ENCODE data around the gene TFDP1. TPM values are rescaled to one million over a fixed set of nuclear protein-coding genes. Genes with fewer than 3 reads are reported as not detected.

TFDP1 gene
- total RNA-seq, 1 donor from 2014 or later, result 40.0 TPM

GRCh38 chr13:113559901-113560644 is 24.5 kb upstream of the TFDP1 start:
- peak; percentile 64 to 88 for DNase-seq (ENCODE audit: extremely low spot score in 2 of 2)
- H3K9me3 ChIP-seq, result no peaks in the 10 kb centered on the region
- intact Hi-C loops (cut with DNase I), result no loop called here

GRCh38 chr13:113560645-113561416 is 23.7 kb upstream of the TFDP1 start:
- DNase-seq (ENCODE audit: extremely low spot score in 2 of 2), result peak; percentile 64 to 72
- H3K27ac ChIP-seq, result no peak overlapping the region
- H3K36me3 ChIP-seq, result no peaks in the 10 kb centered on the region
- TF ChIP-seq POLR2A (IDR thresholded peaks at IDR 0.05), result no peak
- TF ChIP-seq CTCF (IDR thresholded peaks at IDR 0.05), result no peak
- no peak for TF ChIP-seq POLR2AphosphoS5 (IDR thresholded peaks at IDR 0.05; ENCODE audit: insufficient read depth in 1 of 2, low read depth in 1 of 2)
- H3K9me3 ChIP-seq, result no peaks in the 10 kb centered on the region
- intact Hi-C loops (cut with DNase I), result no loop called here
- H3K4me1 ChIP-seq, result no peaks in the 10 kb centered on the region
- no peaks in the 10 kb centered on the region for H3K27me3 ChIP-seq
- no peak overlapping the region for H3K4me3 ChIP-seq

More at GRCh38 chr13:113559901-113560644, 24.5 kb upstream of the TFDP1 start:
- Histone ChIP-seq H3K4me3 (no peak overlapping the region), H3K27me3 (no peaks in the 10 kb centered on the region), H3K4me1 (no peaks in the 10 kb centered on the region), H3K27ac (no peak overlapping the region), H3K36me3 (no peaks in the 10 kb centered on the region)
- no peak for TF ChIP-seq POLR2A (IDR thresholded peaks at IDR 0.05)
- TF ChIP-seq CTCF (IDR thresholded peaks at IDR 0.05), result no peak

- no peaks in the 10 kb centered on the region for H3K36me3 ChIP-seq
- peak; percentile 80 to 81 for DNase-seq (ENCODE audit: extremely low spot score in 2 of 2)
- H3K27me3 ChIP-seq, result no peaks in the 10 kb centered on the region
- H3K4me3 ChIP-seq, result no peak overlapping the region
- intact Hi-C loops (cut with DNase I), result no loop called here
- no peaks in the 10 kb centered on the region for H3K4me1 ChIP-seq
- TF ChIP-seq POLR2A (IDR thresholded peaks at IDR 0.05) (no peak), POLR2AphosphoS5 (IDR thresholded peaks at IDR 0.05; ENCODE audit: insufficient read depth in 1 of 2, low read depth in 1 of 2) (no peak), CTCF (IDR thresholded peaks at IDR 0.05) (no peak)
- no peaks in the 10 kb centered on the region for H3K9me3 ChIP-seq
- no peak overlapping the region for H3K27ac ChIP-seq
Observed at GRCh38 chr13:113561417-113562084, 23.0 kb upstream of the TFDP1 start.

- intact Hi-C loops (cut with DNase I), result no loop called here
- H3K4me1 ChIP-seq, result no peaks in the 10 kb centered on the region
- H3K36me3 ChIP-seq, result no peaks in the 10 kb centered on the region
- no peak overlapping the region for H3K27ac ChIP-seq
- TF ChIP-seq CTCF (IDR thresholded peaks at IDR 0.05) (peak; percentile 8 to 45 (median 44)), POLR2AphosphoS5 (IDR thresholded peaks at IDR 0.05; ENCODE audit: insufficient read depth in 1 of 2, low read depth in 1 of 2) (no peak)
- no peaks in the 10 kb centered on the region for H3K9me3 ChIP-seq
- H3K27me3 ChIP-seq, result no peaks in the 10 kb centered on the region
- no peak overlapping the region for H3K4me3 ChIP-seq
- DNase-seq (ENCODE audit: extremely low spot score in 2 of 2), result peak; percentile 78 to 96
Observed at GRCh38 chr13:113562085-113562749, 22.3 kb upstream of the TFDP1 start.

Measured in vagina (tissue), 2 donors.